HG02588 (cell line): ENCODE measurements around the gene FCF1.
"Not testable (repeated sequence)": the region's sequence is repeated elsewhere in the genome, so short reads cannot be mapped to it uniquely, and the experiment has no call there.

Source experiments
- ATAC-seq: cut with Tn5 transposase; IDR thresholded peaks from one replicate; pipeline ENCODE4 v1.9.1; 2021; ENCODE audit warnings: mild to moderate bottlenecking, moderate library complexity; ENCODE audit not compliant: unreplicated experiment

Gene FCF1

DNA sequence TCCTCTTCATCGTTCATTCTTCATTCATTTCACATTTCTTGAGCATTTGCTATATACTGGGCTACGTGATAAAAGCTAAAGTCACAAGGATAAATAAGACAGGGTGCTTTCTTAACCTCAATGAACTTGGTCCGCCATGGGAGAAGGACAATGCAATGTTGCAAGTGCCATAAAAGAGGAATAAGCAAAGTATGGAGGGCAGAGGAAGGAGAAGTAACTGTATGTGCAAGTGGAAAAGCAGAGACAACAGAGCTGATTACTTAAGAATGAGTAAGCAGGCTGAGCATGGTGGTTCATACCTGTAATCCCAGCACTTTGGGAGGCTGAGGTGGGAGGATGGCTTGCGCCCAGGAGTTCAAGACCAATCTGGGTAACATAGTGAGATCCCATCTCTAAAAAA lies 14.5 kb upstream of the FCF1 start:
- no peak for ATAC-seq

GRCh38 chr14:74702293-74702692 lies 10.7 kb upstream of the FCF1 start:
- ATAC-seq: no peak

- ATAC-seq: no peak
These were observed 9.9 kb upstream of the FCF1 start for GRCh38 chr14:74703043-74703442.

- no peak for ATAC-seq
These were observed 8.3 kb upstream of the FCF1 start for GRCh38 chr14:74704656-74705055.

DNA sequence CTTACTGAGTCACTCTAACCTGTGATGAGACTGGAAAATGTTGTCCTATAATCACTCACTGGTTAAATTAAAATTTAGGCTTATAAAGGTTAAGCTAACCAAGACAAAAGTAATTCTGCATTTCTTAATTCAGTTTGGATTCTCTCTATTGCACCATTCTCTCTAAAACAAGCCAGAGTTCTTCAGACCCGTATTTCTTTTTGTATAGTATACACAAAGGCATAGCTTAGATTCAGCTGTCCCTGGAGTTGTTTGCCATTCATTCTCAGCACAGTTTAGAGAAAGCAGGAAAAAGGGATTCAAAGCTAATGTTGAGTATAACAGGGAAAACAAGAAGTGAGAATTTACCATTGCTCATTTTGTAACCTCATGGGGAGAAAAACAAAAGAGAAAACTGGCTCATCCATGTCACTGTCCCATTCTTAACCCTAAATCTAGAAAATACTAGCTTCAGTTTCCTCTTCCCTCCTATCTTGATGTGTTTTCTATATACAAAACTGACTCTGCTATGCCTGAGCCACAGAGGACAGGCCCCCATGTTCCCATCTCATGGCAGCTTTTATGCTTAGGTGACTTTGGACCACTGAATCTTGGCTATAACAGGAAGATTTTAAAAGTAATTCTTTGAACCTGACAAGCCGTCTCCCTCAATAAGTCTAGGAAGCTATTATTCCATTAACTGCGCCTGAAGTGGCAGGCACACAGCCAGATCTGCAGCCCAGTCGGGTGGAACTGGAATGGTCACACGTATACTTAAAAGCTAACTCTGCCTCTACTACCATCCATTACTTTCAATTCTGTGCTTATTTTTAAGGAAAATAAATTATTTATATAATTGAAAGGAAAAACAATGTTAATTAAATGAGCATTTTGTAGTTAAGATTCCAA lies 7.1 kb upstream of the FCF1 start:
- no peak for ATAC-seq

DNA sequence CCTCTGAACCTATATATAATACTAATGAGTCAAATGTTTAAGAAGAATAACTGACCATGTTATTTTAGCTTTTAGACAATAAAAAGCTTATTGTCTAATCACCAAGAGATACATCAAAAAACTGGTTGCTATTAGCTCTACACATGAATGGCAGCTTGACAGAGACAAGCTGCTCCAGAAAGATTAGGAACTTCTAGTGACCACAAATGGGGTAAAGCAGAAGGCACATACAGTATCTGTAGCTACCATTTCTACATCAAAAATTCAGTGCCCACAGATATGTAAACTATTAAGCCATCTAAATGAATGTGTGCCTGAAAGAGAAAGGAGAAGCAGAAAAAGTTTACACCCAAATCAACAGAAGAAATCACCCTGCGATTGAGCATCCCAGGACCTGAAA lies 2.5 kb upstream of the FCF1 start:
- ATAC-seq: no peak

GRCh38 chr14:74711651-74712050 lies 1.3 kb upstream of the FCF1 start:
- ATAC-seq: no peak

DNA sequence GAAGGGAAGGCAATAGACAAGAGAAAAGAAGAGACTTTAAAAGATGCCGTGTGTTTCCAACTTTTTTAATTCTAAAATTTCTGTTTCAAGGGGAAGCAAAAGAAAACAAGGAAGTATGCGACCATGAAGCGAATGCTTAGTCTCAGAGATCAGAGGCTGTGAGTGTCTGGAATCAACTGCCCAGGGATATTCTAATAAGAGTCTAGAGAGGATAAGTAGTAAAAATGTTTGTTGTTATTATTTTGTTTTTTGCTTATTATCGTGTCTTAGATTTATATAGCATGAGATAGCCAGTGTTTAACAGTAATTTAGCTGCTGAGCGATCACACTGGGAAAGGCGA lies 421 bp downstream of the FCF1 start:
- ATAC-seq: no peak

- no peak for ATAC-seq
These were observed 7.6 kb downstream of the FCF1 start for GRCh38 chr14:74720526-74720925.

DNA sequence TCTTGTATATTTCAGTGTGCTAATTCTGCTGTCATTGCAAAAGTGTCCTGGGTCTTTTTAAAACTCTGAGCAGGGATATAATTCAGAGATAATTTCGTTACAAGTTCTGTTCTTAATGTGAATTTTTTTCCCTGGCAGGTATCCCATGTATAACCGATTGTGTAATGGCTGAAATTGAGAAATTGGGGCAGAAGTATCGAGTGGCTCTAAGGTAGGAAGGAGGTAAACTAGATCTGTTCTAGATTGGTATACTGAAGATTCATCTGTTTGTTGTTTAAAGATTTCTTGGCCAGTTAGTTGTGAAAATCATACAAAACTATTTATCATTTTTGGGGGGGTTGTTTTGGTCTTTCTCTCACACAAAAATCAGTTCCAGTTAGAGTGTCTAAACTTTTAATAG lies 10.2 kb downstream of the FCF1 start:
- no peak for ATAC-seq

DNA sequence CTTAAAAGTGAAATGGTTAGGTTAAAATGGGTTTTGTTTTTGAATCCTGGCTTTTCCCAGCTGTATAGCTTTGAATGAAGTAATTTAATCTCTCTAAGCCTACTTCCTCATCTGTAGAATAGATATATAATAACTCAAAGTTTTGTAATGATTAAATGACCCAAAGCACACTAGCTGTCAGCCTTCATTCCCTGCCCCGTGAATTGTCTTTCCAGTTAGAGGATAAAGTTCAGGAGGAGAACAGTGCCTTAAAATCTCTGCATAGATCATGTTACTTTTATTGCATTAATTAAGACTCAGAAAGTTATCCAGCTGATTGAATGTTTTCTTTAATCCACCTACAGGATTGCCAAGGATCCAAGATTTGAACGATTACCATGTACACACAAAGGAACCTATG lies 19.4 kb downstream of the FCF1 start:
- no peak for ATAC-seq

- ATAC-seq: no peak
These were observed 20.3 kb downstream of the FCF1 start for GRCh38 chr14:74733221-74733620.

DNA sequence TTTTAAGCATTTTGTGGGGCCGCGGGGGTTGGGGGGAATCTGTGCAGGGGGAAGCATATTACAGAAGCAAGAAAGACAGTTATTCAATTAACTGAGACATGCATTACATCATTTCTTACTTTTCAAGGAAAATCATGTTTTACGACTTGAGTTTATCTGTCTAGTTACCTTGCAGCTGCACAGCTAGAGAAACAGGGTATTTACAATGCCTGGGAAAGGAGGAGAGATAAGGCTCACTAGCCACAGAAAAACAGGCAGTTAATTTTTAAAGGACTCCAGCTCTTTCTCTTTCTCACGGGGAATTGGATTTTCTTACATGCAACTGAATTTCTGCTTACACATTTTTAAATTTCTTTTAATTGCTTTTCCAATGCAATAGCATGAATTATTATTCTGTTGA lies 22.2 kb downstream of the FCF1 start:
- no peak for ATAC-seq

- no peak for ATAC-seq
These were observed 24.9 kb downstream of the FCF1 start for GRCh38 chr14:74737753-74738325.

- no peak for ATAC-seq
These were observed 26.5 kb downstream of the FCF1 start for GRCh38 chr14:74739293-74740030.

DNA sequence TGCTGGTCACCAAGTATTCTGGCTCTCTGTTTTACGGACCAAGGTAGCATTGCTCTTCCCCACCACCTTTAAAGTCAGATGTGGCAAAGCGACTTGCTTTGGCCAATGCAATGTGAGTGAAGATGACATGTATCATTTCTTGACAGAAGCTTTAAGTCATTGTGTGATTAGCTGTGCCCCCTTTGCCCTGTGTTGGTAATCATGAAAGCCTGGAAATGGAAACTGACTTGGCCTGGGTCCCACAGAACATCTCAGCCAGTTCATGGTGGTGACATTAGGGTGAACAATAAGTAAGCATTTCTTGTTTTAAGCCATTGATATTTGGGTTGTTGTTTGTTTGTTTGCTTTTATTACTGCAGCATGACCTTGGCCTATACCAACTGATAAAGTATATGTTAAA lies 34.3 kb downstream of the FCF1 start:
- no peak for ATAC-seq

DNA sequence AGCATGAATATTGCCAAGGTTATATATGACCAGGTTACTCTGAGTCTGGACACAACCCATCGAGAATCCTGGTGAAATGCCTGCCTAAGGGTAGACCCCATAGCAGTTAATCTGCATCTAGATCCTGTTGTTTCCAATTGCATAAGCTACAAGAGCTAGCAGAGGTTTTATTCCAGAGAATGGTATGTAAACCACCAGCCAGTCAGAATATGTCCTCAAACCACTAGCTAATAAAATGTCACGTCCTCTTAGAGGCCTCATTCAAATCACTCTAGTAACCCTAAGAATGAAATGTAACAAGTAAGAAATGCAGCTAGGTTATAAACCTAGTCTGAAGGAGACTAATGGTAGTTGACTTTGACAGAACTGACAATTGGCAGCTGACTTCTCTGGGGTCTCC lies 41.2 kb downstream of the FCF1 start:
- no peak for ATAC-seq

DNA sequence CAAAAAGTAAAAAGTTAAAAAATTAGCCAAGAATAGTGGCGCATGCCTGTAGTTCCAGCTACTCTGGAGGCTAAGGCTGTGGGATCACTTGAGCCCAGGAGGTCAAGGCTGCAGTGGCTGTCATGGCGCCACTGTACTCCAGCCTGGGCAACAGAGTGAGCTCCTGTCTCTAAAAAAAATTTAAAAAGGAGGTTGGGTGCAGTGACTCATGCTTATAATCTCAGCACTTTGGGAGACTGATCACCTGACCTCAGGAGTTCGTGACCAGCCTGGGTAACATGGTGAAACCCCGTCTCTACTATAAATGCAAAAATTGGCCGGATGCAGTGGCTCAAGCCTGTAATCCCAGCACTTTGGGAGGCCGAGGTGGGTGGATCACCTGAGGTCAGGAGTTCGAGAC lies 42.0 kb downstream of the FCF1 start:
- no peak for ATAC-seq

DNA sequence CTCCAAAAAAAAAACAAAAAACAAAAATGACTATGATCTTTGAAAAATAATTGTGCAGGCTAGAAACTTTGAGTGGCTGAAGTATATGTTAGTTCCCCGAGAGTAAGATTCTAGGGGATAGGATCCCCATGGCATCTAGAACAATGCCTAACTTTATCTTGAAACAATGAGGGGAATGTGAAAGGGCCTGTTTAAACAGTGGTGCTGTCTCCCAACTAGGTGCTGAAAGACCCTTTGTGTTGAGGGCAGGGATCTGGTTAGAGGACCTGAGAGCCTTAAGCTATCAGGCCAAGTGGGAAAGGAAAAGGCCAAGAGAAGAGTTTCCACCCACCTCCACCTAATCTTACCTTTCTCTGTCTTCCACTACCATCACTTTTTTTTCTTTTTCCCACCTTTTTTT lies 43.4 kb downstream of the FCF1 start:
- ATAC-seq: no peak

- ATAC-seq: not testable (repeated sequence)
These were observed 45.6 kb downstream of the FCF1 start for GRCh38 chr14:74758505-74758904.

DNA sequence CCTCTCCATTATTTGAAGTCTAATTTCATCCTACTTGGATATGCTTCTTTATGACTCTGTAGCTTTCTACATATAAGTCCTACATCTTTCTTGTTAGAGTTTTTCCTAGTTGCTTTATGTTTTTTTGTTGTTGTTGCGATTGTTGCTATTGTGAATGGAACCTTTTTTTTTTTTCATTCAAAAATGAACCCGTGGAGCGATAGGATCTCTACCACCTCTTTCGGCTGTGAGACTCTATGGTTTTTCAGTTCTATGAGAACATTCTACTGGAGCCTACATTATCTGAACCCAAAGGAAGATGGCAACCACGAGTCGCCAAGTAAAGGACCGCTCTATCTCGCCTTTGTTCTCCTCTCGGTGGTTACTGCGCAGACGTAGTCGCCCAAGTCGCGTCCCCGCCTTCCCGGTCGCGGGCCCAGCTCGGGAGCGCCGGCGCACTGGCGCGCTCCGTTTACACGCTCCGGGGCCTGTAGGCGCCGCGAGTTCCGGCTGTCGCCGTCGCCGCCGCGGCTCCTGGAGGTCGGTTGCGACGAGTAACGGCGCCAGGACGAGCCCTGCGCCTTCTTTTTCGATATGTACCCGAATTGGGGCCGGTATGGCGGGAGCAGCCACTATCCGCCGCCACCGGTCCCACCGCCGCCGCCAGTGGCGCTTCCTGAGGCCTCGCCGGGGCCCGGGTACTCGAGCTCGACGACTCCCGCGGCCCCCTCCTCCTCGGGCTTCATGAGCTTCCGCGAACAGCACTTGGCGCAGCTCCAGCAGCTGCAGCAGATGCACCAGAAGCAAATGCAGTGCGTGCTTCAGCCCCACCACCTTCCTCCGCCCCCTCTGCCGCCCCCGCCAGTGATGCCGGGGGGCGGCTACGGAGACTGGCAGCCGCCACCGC lies 50.2 kb downstream of the FCF1 start, which contains the start of gene YLPM1:
Gene YLPM1 (plus strand): TSS at position 400 of the 886 bp plus-strand sequence. CDS start 174 bp downstream, at position 574.
- peak; percentile 85 for ATAC-seq
